Gastrocnemius medialis (tissue), 4 donors: ENCODE results near the gene APOBEC3B. TPM values are rescaled to one million over a fixed set of nuclear protein-coding genes. Genes with fewer than 3 reads are reported as not detected.

Experiments used
- ATAC-seq, 2 donors: fragments of 150-250 bp; one replicate each; pipeline ENCODE4 v1.9.1; 2016
- DNase-seq, 2 donors: peaks; one replicate each; pipeline ENCODE4 v3.0.0-alpha.2; 2019
- H3K27ac ChIP-seq, 4 donors: fragments of 200-600 bp; sonication (generic); 1 replicate in 1 of 4; 2 replicates in 3 of 4; pipeline ENCODE4 v1.5.1; 2016 to 2018; ENCODE audit warnings: mild to moderate bottlenecking in 2 of 4, moderate library complexity in 1 of 4
- H3K27me3 ChIP-seq, 3 donors: fragments of 200-600 bp; sonication (generic) in 2 of 3; 1 replicate in 1 of 3; 2 replicates in 2 of 3; pipeline versions ENCODE4 v1.5.1 to v1.6.0; 2016 to 2019; ENCODE audit warnings: mild to moderate bottlenecking in 1 of 3, moderate library complexity in 1 of 3
- H3K36me3 ChIP-seq, 2 donors: fragments of 200-600 bp; sonication (generic) in 1 of 2; one replicate each; pipeline ENCODE4 v1.5.1; 2017 to 2018
- H3K4me1 ChIP-seq, 2 donors: fragments of 200-600 bp; sonication (generic) in 1 of 2; one replicate each; pipeline ENCODE4 v1.5.1; 2016 to 2017; ENCODE audit warnings: mild to moderate bottlenecking in 2 of 2
- H3K4me3 ChIP-seq, 4 donors: fragments of 200-600 bp; sonication (generic) in 3 of 4; 1 replicate in 1 of 4; 2 replicates in 3 of 4; pipeline ENCODE4 v1.5.1; 2016 to 2019; ENCODE audit warnings: mild to moderate bottlenecking in 2 of 4
- H3K9me3 ChIP-seq, 3 donors: fragments of 200-600 bp; sonication (generic) in 2 of 3; 1 replicate in 1 of 3; 2 replicates in 2 of 3; pipeline ENCODE4 v1.5.1; 2016 to 2019
- CTCF ChIP-seq, 5 experiments: fragments of 450-650 bp in 3 of 5; fragments of 200-600 bp in 2 of 5; sonication (generic) in 2 of 5; IDR thresholded peaks in 4 of 5; conservative IDR thresholded peaks in 1 of 5; 1 replicate in 4 of 5; 2 replicates in 1 of 5; pipeline ENCODE4 v1.5.1; 2016 to 2019; ENCODE audit warnings: antibody characterized with exemption in 5 of 5, mild to moderate bottlenecking in 3 of 5, moderate library complexity in 3 of 5
- POLR2A ChIP-seq, 2 donors: fragments of 450-650 bp; IDR thresholded peaks; one replicate each; pipeline ENCODE4 v1.6.1; 2017; ENCODE audit warnings: antibody characterized with exemption in 2 of 2, mild to moderate bottlenecking in 2 of 2, moderate library complexity in 2 of 2
- in situ Hi-C, 4 donors: fragments of 200-750 bp; cut with MboI; loops; one replicate each; pipeline versions ENCODE4 v1.15.0 to v1.8.0; 2017; ENCODE audit warnings: low sequenced_read_pairs in 4 of 4
- intact Hi-C: fragments of 100-400 bp; cut with DNase I; formaldehyde crosslinking; loops from one replicate; pipeline ENCODE4 v1.15.1; 2023; ENCODE audit warnings: low total_unique reads
- total RNA-seq, 4 donors: library from RNA; depleted of rRNA; stranded (reverse); fragments of >200 nt; gene quantifications; one replicate each; pipeline versions ENCODE4 v1.1.0 to v1.2.3, GENCODE V29; 2016

Gene APOBEC3B
- total RNA-seq, 4 donors from 2014 or later: 0.62 TPM; not detected in 3

- in situ Hi-C loops (no loop called here), intact Hi-C loops (no loop called here)
- Histone ChIP-seq H3K4me3 (no peak overlapping the region), H3K36me3 (no peaks in the 10 kb centered on the region), H3K9me3 (no peaks in the 10 kb centered on the region), H3K27ac (no peak overlapping the region), H3K4me1 (no peaks in the 10 kb centered on the region), H3K27me3 (peaks cover 0 to 3% (median 3%) of the 10 kb centered on the region in 3 donors)
- no peak for ATAC-seq
- no peak for TF ChIP-seq POLR2A (IDR thresholded peaks at IDR 0.05)
- TF ChIP-seq CTCF (IDR thresholded peaks at IDR 0.05 in 4 of 5, conservative IDR thresholded peaks at IDR 0.05 in 1 of 5): no peak
- DNase-seq: no peak
Measured at GRCh38 chr22:38966942-38967341, 15.2 kb upstream of the APOBEC3B start.

GRCh38 chr22:38967451-38968450 lies 14.4 kb upstream of the APOBEC3B start:
- no peaks in the 10 kb centered on the region for H3K36me3 ChIP-seq
- H3K4me3 ChIP-seq: no peak overlapping the region
- ATAC-seq (peak in 1 of 2 donors; percentile 19), DNase-seq (peak; percentile 14 to 39)
- intact Hi-C loops: no loop called here
- no peaks in the 10 kb centered on the region for H3K9me3 ChIP-seq
- H3K27me3 ChIP-seq: peaks cover 0 to 7% (median 3%) of the 10 kb centered on the region in 3 donors
- TF ChIP-seq POLR2A (IDR thresholded peaks at IDR 0.05) (no peak), CTCF (IDR thresholded peaks at IDR 0.05 in 4 of 5, conservative IDR thresholded peaks at IDR 0.05 in 1 of 5) (no peak)
- no peaks in the 10 kb centered on the region for H3K4me1 ChIP-seq
- in situ Hi-C loops: no loop called here
- no peak overlapping the region for H3K27ac ChIP-seq

GRCh38 chr22:38968801-38969200 lies 13.3 kb upstream of the APOBEC3B start:
- no peaks in the 10 kb centered on the region for H3K4me1 ChIP-seq

GRCh38 chr22:38970551-38970950 lies 11.6 kb upstream of the APOBEC3B start:
- ATAC-seq (no peak), DNase-seq (no peak)
- Histone ChIP-seq H3K27me3 (peaks cover 0 to 7% (median 0%) of the 10 kb centered on the region in 3 donors), H3K27ac (no peak overlapping the region), H3K4me1 (no peaks in the 10 kb centered on the region), H3K36me3 (no peaks in the 10 kb centered on the region), H3K4me3 (no peak overlapping the region), H3K9me3 (no peaks in the 10 kb centered on the region)
- in situ Hi-C loops (no loop called here), intact Hi-C loops (no loop called here)
- TF ChIP-seq POLR2A (IDR thresholded peaks at IDR 0.05) (no peak), CTCF (IDR thresholded peaks at IDR 0.05 in 4 of 5, conservative IDR thresholded peaks at IDR 0.05 in 1 of 5) (no peak)

More at GRCh38 chr22:38968801-38969200, 13.3 kb upstream of the APOBEC3B start:
- Histone ChIP-seq H3K27me3 (peaks cover 0 to 7% (median 3%) of the 10 kb centered on the region in 3 donors), H3K9me3 (no peaks in the 10 kb centered on the region), H3K4me3 (no peak overlapping the region), H3K36me3 (no peaks in the 10 kb centered on the region), H3K27ac (no peak overlapping the region)
- DNase-seq (no peak), ATAC-seq (no peak)
- TF ChIP-seq POLR2A (IDR thresholded peaks at IDR 0.05) (no peak), CTCF (IDR thresholded peaks at IDR 0.05 in 4 of 5, conservative IDR thresholded peaks at IDR 0.05 in 1 of 5) (no peak)
- in situ Hi-C loops: no loop called here
- intact Hi-C loops: no loop called here
